Inferior parietal cortex (tissue), 1 donor: ENCODE results near the gene GLYATL3.

Experiments
- DNase-seq: peaks from one replicate; pipeline ENCODE4 v3.0.0-alpha.2; 2016; ENCODE audit errors: extremely low spot score

The GLYATL3 gene

DNA sequence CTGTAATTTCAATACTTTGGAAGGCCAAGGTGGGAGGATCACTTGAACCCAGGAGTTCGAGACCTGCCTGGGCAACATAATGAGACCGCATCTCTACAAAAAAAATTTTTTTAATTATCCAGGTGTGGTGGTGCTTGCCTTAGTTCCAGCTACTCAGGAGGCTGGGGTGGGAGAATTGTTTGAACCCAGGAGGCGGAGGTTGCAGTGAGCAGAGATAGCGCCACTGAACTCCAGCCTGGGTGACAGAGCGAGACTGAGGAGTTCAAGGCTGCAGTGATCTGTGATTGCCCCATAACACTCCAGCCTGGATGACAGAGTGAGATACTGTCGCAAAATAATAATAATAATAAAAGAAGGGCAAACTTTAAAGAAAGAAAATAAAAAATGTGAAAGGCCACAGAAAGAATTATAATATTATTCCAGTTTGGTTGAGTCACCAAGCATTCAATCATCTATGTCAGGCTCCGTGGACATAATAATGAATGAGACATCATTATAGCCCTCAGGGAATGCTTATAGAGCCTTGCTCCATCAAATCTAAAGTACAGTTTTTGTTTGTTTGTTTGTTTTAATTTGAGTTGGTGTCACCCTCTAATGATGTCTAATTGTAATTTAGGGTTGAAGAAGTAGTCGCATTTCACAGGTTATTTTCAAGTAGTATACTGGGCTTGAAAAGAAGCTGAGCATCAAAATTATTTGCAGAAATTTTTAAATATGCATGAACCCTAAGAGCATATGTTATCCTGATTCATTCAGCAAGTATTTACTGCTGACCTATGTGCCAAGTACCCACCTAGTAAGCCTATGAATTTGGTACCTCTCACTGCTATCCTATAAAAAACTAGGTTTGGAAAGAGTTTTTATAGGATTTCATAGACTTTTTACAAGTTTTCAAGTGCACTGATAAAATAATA, 15.1 kb downstream of the GLYATL3 start:
- DNase-seq = no peak

DNA sequence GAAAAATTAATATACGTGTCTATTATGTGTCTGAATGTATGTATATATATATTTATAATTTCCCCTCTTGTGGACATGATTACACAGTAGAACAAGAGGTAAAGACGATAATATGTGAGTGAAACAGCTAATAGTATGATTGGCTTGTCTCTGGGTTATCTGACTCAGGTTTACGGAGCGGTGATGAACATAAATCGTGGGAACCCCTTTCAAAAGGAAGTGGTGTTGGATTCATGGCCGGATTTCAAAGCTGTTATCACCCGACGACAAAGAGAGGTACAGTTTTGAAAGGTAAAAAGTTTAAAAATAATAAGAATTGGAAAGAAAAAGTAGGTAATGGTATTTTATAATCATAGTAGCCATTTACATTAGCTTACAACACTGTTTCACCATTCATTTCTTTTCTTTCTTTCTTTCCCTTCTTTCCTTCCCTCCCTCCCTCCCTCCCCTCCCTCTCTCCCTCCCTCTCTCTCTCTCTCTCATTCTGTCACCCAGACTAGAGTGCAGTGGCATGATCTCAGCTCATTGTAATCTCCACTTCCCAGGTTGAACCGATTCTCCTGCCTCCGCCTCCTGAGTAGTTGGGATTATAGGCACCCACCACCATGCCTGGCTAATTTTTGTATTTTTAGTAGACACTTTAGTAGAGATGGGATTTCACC, 15.9 kb downstream of the GLYATL3 start:
- no peak for DNase-seq

DNA sequence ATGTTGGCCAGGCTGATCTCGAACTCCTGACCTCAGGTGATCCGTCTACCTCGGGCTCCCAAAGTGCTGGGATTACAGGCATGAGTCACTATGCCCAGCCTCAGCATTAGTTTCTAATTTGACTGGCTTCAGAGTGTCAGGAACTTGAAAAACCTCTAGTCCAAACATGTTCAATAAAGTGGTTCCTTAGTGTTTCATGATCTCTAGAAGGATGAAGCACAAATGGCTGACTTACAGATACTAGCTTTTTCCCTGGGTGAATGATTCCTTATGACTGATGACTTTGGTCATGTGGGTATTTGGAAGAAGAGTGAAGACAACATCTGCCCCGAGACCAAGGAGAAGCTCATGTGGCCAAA, 16.4 kb downstream of the GLYATL3 start:
- DNase-seq = no peak

DNA sequence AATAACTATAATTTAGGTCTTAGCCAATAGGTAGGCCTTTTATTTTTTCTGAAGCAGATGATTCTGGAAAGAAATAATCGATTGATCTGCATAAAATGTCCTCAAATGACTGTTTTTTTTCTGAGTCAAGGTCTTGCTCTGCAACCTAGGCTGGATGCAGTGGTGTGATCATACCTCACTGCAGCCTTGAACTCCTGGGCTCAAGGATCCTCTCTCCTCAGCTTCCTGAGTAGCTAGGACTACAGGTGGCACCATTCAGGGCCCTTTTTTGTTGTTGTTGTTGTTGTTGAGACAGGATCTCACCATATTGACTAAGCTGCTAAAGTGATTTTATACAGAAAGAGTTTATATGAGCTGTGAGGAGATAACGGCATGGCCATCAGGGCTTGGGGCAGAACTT, 18.2 kb downstream of the GLYATL3 start:
- no peak for DNase-seq

DNA sequence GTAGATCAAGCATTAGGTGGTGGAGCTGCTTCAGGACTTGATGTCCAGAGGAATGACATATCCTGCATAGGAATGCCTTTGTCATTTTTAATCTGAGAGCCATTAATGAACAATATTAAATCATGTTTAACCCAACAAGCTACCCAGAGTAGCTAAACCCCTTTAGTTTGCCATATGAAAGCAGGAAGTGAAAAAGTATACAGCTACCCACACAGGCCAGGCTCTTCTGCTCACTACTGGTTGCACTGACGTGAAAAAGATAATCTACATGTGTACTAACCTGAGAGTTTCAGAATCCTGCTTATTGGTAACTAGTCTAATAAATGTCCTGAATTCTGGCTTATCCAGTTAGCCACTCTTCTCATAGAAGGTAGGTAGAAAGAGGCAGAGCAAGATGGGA, 19.9 kb downstream of the GLYATL3 start:
- no peak for DNase-seq

DNA sequence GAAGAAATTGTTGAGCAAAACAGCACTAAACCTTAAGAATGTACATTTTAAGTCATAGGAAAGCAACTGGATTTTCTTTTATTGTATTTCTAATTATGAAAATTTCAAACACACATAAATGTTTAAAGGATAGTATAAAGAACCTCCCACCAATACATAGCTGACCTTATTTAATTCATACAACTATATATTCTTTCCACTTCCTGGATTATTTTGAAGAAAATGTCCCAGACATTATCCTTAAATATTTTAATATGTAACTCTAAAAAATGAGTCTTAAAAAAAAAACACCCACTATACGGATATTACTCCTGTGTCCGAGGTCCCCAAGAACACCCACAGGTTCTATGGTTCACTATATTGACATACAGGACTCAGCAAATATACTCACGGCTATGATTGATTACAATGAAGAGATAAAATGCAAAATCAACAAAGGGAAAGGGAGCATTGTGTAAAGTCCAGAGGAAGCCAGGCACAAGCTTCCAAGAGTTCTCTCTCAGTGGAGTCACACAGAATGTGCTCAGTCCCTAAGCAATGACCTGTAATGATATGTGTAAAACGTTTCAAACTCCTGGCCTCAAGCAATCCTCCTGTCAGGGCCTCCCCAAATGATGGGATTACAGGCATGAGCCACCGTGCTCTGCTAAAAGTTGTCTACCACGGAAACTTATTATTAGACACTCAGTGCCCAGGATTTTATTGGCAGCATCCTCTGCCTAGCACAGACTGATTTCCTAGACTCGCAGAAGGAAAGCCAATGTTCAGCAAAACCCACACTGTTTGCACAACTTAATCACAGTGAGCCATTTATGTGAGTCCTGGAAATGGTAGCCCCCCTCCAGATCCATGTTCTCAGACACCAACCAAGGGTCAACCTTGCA, 23.2 kb downstream of the GLYATL3 start:
- DNase-seq = no peak

DNA sequence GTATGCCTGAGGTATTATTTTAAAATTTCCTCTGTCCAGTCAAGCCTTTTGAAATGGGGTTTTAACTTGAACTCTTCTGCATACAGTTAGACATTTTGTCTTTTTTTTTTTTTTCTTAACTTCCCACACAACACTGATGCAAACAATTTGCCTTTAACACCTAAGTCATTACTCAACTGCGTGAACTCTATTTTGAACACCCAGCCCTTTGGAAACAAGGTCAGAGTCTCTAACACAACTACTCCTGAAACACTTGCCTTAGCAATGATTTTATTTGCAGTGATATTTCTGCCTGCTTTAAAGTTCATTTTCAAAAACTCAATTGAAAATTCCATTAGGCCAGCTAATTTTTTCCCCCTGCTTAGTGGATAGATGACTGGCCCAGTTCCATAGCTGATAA, 24.2 kb downstream of the GLYATL3 start:
- DNase-seq = no peak

DNA sequence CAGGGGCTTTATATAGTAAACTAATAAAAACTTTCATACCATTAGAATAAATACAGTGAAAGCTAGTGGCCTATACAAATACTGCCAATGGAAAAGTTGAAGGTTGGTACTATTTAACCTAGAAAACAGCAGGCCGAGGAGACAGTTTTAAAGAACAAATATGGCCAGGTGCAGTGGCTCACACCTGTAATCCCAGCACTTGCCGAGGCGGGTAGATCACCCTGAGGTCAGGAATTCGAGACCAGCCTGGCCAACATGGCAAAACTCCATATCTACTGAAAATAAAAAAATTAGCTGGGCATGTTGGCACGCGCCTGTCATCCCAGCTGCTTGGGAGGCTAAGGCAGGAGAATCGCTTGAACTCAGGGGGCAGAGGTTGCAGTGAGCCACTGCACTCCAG, 24.8 kb downstream of the GLYATL3 start:
- DNase-seq = no peak

DNA sequence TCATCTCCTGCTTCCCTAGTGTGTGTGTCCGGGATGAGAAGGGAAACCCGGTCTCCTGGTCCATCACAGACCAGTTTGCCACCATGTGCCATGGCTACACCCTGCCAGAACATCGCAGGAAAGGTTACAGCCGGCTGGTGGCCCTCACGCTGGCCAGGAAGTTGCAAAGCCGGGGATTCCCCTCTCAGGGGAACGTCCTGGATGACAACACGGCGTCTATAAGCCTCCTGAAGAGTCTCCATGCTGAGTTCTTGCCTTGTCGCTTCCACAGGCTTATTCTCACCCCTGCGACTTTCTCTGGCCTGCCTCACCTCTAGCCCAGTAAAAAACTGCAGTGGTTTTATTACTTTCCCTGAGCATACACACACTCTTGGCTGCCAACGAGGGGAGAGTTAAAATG, 26.9 kb downstream of the GLYATL3 start:
- DNase-seq = no peak

DNA sequence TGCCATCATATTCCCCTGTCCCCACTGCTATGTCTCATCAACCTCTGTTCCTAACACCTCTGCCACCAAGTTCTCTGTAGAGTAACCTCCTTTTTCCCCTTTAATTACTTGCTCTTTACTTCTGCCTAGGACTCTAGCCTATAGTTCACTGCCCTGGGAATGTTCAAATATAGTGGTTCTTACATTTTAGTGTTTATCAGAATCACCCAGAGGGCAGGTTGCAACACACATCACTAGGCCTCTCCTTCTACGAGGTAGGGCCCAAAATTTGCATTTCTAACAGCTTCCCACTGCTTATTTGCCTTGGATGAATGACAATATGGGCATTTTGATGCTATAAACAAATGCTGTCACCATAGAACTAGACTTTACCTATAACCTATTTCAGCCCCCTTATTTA, 27.6 kb downstream of the GLYATL3 start:
- DNase-seq = no peak

DNA sequence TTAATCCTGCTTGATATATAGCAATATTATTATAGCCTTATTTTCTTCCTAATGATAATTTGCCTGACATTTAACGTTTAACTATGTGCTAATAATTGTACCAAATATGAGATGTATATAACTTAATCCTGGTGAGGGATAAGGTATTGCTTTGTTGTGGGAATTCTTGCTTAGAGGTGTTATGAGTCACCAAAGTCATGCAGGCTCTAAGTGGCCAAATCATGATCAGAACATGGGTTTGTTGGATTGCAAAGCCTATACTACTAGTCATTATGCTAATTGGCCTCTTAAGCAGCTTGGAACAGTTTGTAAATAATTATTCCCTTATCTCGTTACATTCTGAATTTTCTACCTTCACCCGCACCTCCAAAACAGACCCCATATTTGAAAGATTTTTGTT, 28.8 kb downstream of the GLYATL3 start:
- DNase-seq = no peak

DNA sequence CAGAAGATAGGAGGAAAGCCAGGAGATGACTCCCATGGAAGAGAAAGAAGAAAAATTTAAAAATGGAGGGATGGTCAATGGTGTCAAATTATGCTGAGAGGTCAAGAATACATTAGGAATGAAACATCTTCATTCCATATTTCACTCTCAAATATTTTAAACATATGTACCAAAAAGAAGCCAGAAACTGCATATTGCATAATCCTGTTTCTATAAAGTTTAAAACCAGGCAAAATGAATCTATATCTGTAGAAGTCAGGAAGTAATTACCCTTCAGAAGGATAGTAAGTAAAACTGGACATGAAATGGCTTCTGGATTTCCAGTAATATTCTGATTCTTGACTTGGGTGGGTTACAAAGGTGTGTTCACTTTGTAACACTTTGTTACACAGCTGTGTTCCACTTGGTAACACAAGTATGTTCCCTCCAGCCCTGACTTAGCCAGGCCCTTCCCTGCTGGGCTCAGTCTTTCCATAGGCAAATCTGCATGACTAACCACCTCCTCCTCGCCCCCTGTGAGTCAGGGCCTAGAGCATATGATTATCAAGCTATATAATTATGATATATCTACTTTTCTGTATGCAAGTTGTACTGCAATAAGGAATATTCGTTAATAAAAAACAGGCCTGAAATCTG, 30.5 kb downstream of the GLYATL3 start:
- DNase-seq = no peak

DNA sequence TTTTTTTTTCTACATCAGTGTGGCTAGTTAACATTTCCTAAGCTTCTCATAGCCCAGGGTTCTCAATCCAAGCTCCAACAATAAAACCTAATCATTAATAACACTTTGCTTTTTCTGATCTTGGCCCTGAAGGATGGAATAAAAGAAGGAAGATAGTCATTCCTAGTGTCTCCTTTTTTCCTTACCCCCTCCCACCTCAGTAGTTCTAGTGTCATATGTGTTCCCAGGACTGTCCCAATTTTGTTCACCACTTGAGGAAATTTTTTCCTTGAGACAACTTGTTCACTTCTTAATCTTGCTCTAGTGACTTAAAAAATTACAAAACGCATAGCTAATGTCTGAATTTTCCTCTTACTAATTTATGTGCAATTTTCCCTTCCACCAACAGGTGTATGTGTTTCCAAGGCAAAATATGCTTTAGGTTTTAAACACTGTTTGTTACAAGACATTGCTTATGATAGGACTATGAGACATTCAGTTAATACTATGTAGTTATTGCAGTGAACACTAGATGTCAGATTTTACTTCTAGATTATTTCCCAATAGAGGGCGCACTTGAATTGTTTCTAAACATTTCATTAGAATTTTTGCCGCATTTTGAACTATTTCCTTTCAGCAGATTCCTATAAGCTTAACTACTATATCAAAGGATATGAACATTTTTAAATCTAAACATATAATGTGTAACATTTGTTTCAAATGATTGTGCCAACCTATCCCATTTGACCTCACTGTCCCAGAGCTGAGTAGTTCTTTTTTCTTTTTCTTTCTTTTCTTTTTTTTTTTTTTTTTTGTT, 32.2 kb downstream of the GLYATL3 start:
- DNase-seq = peak; percentile 82

DNA sequence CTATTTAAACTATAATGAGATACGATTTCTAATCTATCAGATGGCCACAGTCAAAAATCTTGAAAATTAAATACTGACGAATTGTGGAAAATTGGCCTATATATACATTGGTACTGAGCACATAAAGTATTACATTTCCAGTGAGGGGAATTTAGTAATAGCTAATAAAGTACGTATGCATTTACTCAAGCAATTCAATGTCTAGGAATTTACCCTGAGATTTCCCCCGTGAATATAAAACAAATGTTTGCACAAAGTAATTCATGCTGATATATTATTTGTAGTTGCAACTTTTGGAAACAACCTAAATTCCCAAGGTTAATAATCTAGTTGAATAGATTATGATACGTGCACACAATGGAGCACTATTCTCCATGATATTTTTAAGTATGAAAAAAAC, 36.1 kb downstream of the GLYATL3 start:
- DNase-seq = no peak

DNA sequence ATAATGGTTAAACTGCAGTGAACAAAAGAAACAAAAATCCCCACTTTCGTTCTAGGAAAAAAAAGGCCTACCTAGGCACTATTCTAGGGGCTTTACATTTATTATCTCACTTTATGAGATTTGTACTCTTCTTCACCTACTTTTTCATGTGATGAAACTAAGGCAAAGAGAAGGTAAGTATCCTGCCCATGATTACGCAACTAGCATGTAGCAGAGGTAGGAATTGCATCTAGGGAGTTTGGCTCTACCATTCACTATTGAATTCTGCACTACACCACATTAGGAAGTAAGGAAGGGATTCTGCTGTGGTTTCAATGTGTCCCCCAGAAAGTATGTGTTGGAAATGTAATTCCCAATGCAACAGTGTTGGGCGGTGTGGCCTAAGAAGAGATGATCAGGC, 39.4 kb downstream of the GLYATL3 start:
- DNase-seq = no peak

DNA sequence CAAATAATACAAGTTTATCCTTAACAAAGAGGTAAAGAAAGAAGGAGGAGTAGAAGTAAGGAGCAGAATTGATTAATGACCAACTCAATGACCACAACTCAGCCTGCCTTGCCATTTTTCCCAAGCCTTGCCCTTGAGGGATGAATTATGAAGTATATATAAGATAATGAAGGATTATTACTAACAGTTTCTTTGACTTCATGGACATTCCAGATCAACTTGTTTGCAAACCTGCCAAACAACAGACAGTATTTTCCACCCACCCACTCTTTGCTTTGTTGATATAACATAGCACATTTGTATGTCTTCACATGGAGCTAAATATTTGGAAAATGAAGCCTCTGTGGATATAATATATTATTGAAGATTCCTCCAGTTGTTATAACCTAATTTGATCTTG, 40.9 kb downstream of the GLYATL3 start:
- no peak for DNase-seq

DNA sequence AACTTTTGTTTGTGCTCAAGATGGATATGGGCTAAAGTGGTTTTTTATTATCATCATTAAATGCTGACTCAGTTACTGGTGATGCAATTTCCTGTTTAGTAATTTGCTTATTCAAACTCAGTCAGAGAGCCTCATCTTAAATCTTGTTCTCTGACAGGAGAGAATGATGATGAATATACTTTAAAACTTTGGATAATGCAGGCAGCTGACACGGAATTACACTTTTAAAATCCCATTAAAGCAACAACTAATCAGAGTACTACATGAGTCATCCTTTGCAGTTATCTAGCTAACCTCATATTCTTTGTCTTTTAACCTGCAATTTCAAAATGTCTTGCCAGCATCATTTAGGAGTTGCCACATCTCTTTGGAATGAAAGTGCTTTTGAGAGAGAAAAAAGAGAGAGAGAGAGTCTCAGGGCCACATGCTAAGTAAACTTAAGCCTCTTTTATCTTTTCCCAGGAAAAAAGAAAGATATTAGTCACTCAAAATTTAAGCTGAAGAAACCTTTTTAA, 41.5 kb downstream of the GLYATL3 start:
- DNase-seq = no peak

DNA sequence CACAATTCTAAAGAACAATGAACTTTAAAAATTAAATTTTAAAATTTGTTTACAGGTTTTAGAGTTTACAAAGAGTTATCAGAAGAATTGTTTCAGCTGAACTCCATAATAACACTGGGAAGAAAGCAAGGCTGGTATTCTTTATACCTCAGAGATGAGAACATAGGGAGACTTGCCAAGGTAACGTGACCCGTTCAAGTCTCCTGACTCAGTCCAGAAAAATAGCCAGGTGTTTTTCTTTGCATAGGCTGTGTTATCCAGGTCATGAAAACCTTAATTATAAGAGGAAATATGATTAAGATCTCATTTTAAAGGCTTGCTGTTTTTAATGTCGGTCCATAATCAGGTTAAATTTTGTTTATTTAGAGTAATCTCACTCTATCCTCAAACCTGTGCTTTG, 42.2 kb downstream of the GLYATL3 start:
- DNase-seq = no peak

DNA sequence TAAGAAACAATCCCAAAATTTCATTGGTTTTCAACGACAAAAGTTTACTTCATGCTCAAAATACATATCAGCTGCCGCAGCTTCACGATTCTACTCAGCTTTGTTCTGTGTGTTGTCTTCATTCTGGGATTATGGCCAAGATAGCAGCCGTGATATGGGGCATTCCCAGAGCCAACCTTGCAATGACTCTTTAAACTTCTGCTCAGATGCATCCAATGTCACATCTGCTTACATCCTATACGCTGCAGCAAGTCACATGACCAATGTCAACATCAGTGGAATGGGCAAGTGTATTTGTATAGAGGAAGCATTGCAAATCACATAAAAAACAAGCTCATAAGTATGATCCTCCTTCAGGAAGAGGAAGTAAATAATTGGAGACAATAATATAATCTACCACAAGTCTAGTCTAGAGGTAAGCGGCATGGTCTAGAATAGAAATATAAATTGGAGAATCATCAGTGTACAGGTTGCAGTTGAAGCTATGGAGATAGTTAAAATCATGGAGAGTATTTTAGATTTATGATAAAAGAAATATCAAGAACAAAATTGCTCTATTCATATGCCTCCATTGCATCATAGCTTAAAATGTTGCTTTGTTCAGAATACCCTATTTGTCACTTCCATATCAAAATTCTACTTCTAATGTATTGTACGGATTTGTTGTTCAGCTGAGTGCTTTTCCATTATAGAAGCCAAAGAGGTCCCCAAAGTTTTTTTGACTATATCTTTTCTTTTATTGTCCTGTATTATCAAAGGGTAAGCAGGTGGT, 43.5 kb downstream of the GLYATL3 start:
- DNase-seq = no peak

DNA sequence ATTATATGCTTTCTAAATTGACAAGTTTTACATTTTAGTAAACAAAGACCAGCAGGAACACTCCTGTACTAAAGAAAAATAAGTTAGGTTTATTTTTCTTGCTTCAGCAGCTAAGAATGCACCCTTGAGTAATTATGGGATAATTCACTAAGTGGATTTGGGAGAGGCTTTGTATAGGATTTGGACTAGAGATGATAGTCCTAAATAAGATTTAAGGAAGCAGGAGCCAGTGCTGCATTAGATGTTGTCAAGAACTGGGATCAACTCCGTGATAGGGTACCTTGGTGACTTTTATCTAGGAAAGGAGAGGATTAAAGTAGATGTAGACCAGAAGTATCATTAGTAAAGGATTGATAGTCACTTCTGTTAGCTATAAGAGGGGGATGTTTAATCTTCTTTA, 46.6 kb downstream of the GLYATL3 start:
- DNase-seq = no peak
